Measurements from ENCODE around the gene TMEM38B. TPM values are rescaled to one million over a fixed set of nuclear protein-coding genes. Genes with fewer than 3 reads are reported as not detected.

The TMEM38B gene
- polyA plus RNA-seq, 3 donors = 4.5 to 14.8 (median 12.2) TPM

DNA sequence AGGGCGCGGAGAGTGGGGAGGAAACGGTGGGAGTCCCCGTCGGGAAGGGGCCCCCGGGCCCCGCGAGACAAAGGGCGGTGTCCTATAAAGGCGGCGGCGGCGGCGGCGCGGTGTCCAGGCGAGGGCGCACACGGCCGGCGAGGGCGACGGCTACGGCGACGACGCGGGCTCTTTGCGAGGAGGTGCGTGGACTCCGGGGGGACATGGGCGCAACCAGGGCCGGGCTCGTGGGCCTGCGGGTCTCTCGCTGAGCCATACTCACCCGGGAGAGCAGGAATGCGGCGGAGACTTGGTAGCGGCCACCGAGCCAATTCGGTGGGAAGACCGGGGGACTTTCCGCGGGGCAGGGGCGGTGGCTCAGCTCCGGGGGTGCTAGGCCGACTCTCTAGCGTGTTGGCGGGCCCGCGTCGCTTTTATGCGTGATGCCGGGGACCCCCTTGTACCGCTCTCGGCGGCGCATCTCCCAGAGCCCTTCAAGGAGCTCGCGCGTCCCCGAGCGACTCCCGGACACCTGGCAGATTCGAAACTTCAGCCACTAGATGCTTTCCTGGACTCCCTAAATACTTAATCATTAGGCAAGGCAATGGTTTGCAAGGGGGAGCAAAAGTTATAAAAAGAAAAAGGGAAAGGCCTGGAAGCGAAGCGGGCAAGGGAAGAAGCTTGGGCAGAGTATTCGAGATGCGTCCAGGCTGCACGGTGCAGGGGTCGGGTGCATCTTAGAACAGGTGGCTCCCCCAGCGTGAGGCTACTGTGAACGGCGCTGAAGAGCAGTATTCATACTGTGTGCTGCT, 38.0 kb upstream of the TMEM38B start:
- H3K4me3 ChIP-seq (replicated peaks in 1 of 3; ENCODE audit: low read depth in 2 of 3, low read length in 3 of 3) = peak overlapping the region; percentile 26 to 70 (median 30)
- intact Hi-C loops (cut with micrococcal nuclease) = no loop called here
- Mint-ChIP-seq H3K9me3 (peaks cover 0 to 3% (median 1%) of the 10 kb centered on the region in 7 donors), H3K27me3 (ENCODE audit: low read depth in 3 of 3) (peaks cover 28 to 47% (median 34%) of the 10 kb centered on the region in 3 donors), H3K36me3 (peaks cover 0 to 8% of the 10 kb centered on the region in 2 donors), H3K27ac (no peak overlapping the region), H3K4me1 (peaks cover 11% of the 10 kb centered on the region), H3K4me3 (peak overlapping the region; percentile 77 to 96)
- peak overlapping the region; percentile 77 for H2AFZ ChIP-seq (ENCODE audit: insufficient read depth, low read depth, low read length, poor library complexity, severe bottlenecking)
- TF ChIP-seq, protein P1, sequence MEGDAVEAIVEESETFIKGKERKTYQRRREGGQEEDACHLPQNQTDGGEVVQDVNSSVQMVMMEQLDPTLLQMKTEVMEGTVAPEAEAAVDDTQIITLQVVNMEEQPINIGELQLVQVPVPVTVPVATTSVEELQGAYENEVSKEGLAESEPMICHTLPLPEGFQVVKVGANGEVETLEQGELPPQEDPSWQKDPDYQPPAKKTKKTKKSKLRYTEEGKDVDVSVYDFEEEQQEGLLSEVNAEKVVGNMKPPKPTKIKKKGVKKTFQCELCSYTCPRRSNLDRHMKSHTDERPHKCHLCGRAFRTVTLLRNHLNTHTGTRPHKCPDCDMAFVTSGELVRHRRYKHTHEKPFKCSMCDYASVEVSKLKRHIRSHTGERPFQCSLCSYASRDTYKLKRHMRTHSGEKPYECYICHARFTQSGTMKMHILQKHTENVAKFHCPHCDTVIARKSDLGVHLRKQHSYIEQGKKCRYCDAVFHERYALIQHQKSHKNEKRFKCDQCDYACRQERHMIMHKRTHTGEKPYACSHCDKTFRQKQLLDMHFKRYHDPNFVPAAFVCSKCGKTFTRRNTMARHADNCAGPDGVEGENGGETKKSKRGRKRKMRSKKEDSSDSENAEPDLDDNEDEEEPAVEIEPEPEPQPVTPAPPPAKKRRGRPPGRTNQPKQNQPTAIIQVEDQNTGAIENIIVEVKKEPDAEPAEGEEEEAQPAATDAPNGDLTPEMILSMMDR (IDR thresholded peaks at IDR 0.05) = peak; percentile 33
- H3K9me3 ChIP-seq (replicated peaks in 1 of 2; ENCODE audit: control insufficient read depth in 1 of 2, insufficient read depth in 1 of 2, low read length in 2 of 2) = peaks cover 0 to 4% of the 10 kb centered on the region in 2 donors
- peak in 1 of 3 donors; percentile 12 for DNase-seq
- no peaks in the 10 kb centered on the region for H4K20me1 ChIP-seq (ENCODE audit: insufficient read depth, low read length)
- peaks cover 24 to 32% of the 10 kb centered on the region in 2 donors for H3K27me3 ChIP-seq (ENCODE audit: control insufficient read depth in 2 of 2, insufficient read depth in 2 of 2, low read length in 2 of 2)
- no peak overlapping the region for H3K27ac ChIP-seq (ENCODE audit: low read depth in 1 of 2, low read length in 2 of 2)
- H3K4me2 ChIP-seq (replicated peaks; ENCODE audit: extremely low read depth, low read length, poor library complexity, severe bottlenecking) = peak overlapping the region; percentile 75
- H3K4me1 ChIP-seq (ENCODE audit: control insufficient read depth in 1 of 2, insufficient read depth in 2 of 2, low read length in 2 of 2) = peaks cover 6 to 11% of the 10 kb centered on the region in 2 donors
- under 1% methylated on average over 65 of the region's 75 CpGs for WGBS (ENCODE audit: insufficient coverage)
- no peaks in the 10 kb centered on the region for H3K36me3 ChIP-seq (replicated peaks in 1 of 2; ENCODE audit: control insufficient read depth in 1 of 2, insufficient read depth in 2 of 2, low read length in 2 of 2)
- H3K79me2 ChIP-seq (ENCODE audit: insufficient read depth, low read length) = no peaks in the 10 kb centered on the region
- peak overlapping the region; percentile 34 for H3K9ac ChIP-seq (ENCODE audit: insufficient read depth, low read length, poor library complexity, severe bottlenecking)

DNA sequence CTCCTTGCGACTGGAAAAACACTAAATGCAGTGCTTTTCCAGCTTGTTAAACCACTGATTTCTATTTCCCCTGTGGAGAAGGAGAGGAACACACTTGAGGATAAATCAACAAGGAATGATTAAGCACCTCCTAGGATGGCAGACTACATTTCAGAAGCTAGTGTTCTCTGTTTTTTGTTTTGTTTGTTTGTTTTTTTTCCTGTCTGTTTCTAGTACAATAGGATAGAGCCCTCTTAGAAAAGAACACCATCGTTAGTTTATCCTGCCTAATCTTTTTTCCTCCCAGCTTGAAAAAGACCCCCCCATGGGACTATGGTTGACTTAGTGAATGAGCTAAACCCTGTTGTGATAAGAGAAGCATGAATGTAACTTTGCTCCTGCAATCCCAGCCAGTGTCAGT, 36.0 kb upstream of the TMEM38B start:
- Histone ChIP-seq H3K9me3 (replicated peaks in 1 of 2; ENCODE audit: control insufficient read depth in 1 of 2, insufficient read depth in 1 of 2, low read length in 2 of 2) (peaks cover 0 to 4% of the 10 kb centered on the region in 2 donors), H3K36me3 (replicated peaks in 1 of 2; ENCODE audit: control insufficient read depth in 1 of 2, insufficient read depth in 2 of 2, low read length in 2 of 2) (no peaks in the 10 kb centered on the region), H4K20me1 (ENCODE audit: insufficient read depth, low read length) (no peaks in the 10 kb centered on the region), H3K4me3 (replicated peaks in 1 of 3; ENCODE audit: low read depth in 2 of 3, low read length in 3 of 3) (no peak overlapping the region), H3K4me2 (replicated peaks; ENCODE audit: extremely low read depth, low read length, poor library complexity, severe bottlenecking) (no peak overlapping the region), H3K4me1 (ENCODE audit: control insufficient read depth in 1 of 2, insufficient read depth in 2 of 2, low read length in 2 of 2) (peaks cover 6 to 11% of the 10 kb centered on the region in 2 donors), H3K9ac (ENCODE audit: insufficient read depth, low read length, poor library complexity, severe bottlenecking) (no peak overlapping the region), H2AFZ (ENCODE audit: insufficient read depth, low read depth, low read length, poor library complexity, severe bottlenecking) (no peak overlapping the region), H3K27ac (ENCODE audit: low read depth in 1 of 2, low read length in 2 of 2) (no peak overlapping the region), H3K27me3 (ENCODE audit: control insufficient read depth in 2 of 2, insufficient read depth in 2 of 2, low read length in 2 of 2) (peaks cover 24 to 32% of the 10 kb centered on the region in 2 donors), H3K79me2 (ENCODE audit: insufficient read depth, low read length) (no peaks in the 10 kb centered on the region)
- H3K36me3 Mint-ChIP-seq = peaks cover 0 to 8% of the 10 kb centered on the region in 2 donors
- H3K27ac Mint-ChIP-seq = no peak overlapping the region
- TF ChIP-seq, protein P1 (IDR thresholded peaks at IDR 0.05) = no peak
- intact Hi-C loops (cut with micrococcal nuclease) = no loop called here
- peaks cover 26 to 48% (median 31%) of the 10 kb centered on the region in 3 donors for H3K27me3 Mint-ChIP-seq (ENCODE audit: low read depth in 3 of 3)
- no peak for DNase-seq
- H3K9me3 Mint-ChIP-seq = peaks cover 0 to 3% (median 1%) of the 10 kb centered on the region in 7 donors
- peaks cover 11% of the 10 kb centered on the region for H3K4me1 Mint-ChIP-seq
- WGBS (ENCODE audit: insufficient coverage) = no CpG with 5 or more reads among the region's 2 CpGs
- no peak overlapping the region for H3K4me3 Mint-ChIP-seq
